OCI-LY1 (cell line): ENCODE data around the gene ADA.

Source experiments
- H2AFZ ChIP-seq: fragments of 200-600 bp; sonication (generic), shearing (Covaris generic); 2 replicates; pipeline ENCODE4 v1.6.0; 2014; ENCODE audit warnings: antibody characterized with exemption, mild to moderate bottlenecking, low read length
- H3F3A ChIP-seq: fragments of 200-600 bp; sonication (generic), shearing (Covaris generic); 2 replicates; pipeline ENCODE4 v1.6.0; 2014; ENCODE audit warnings: mild to moderate bottlenecking, antibody characterized with exemption, low read length, moderate library complexity; ENCODE audit not compliant: insufficient read depth
- H3K27ac ChIP-seq: fragments of 200-600 bp; sonication (generic); 2 replicates; pipeline ENCODE4 v1.5.1; 2014; ENCODE audit warnings: low read length, mixed run types, mild to moderate bottlenecking, low read depth; ENCODE audit not compliant: poor library complexity, severe bottlenecking
- H3K27me3 ChIP-seq: fragments of 200-600 bp; sonication (generic); 2 replicates; pipeline ENCODE4 v1.6.0; 2014; ENCODE audit warnings: antibody characterized with exemption, mild to moderate bottlenecking, low read length, moderate library complexity; ENCODE audit not compliant: insufficient read depth
- H3K36me3 ChIP-seq: fragments of 200-600 bp; sonication (generic); 2 replicates; pipeline ENCODE4 v1.6.1; 2014; ENCODE audit warnings: mild to moderate bottlenecking, antibody characterized with exemption, low read length, moderate library complexity, mixed read lengths; ENCODE audit not compliant: insufficient read depth
- H3K4me1 ChIP-seq: fragments of 200-600 bp; sonication (generic); 2 replicates; pipeline ENCODE4 v1.5.1; 2014; ENCODE audit warnings: mild to moderate bottlenecking, low read length, moderate library complexity; ENCODE audit not compliant: insufficient read depth, severe bottlenecking
- H3K4me2 ChIP-seq: fragments of 200-600 bp; sonication (generic), shearing (Covaris generic); 2 replicates; pipeline ENCODE4 v1.6.1; 2014; ENCODE audit warnings: low read length
- H3K4me3 ChIP-seq: fragments of 200-600 bp; sonication (generic); 2 replicates; pipeline ENCODE4 v1.5.1; 2014; ENCODE audit warnings: low read length, low read depth, mild to moderate bottlenecking, mixed read lengths; ENCODE audit not compliant: poor library complexity, severe bottlenecking
- H3K79me2 ChIP-seq: fragments of 200-600 bp; shearing (Covaris generic); 2 replicates; pipeline ENCODE4 v1.6.1; 2016; ENCODE audit warnings: mixed run types, low read length, mixed read lengths; ENCODE audit not compliant: insufficient read depth
- H3K9ac ChIP-seq: fragments of 200-600 bp; sonication (generic), shearing (Covaris generic); 2 replicates; pipeline ENCODE4 v1.6.1; 2014; ENCODE audit warnings: mild to moderate bottlenecking, low read length, mixed read lengths
- H3K9me2 ChIP-seq: fragments of 200-600 bp; sonication (generic), shearing (Covaris generic); 2 replicates; pipeline ENCODE4 v1.6.1; 2014; ENCODE audit warnings: low read depth, mild to moderate bottlenecking, low read length, mixed read lengths
- H3K9me3 ChIP-seq: fragments of 200-600 bp; shearing (Covaris generic); 2 replicates; pipeline ENCODE4 v1.6.1; 2014; ENCODE audit warnings: low read length, mixed read lengths
- H4K20me1 ChIP-seq: fragments of 200-600 bp; sonication (generic), shearing (Covaris generic); 2 replicates; pipeline ENCODE4 v1.6.0; 2016; ENCODE audit warnings: mild to moderate bottlenecking, low read length; ENCODE audit not compliant: insufficient read depth
- CTCF ChIP-seq: fragments of 200-600 bp; sonication (generic), shearing (Covaris generic); IDR thresholded peaks from 2 replicates; pipeline ENCODE4 v1.5.1; 2017; ENCODE audit warnings: mild to moderate bottlenecking, antibody characterized with exemption, low read length, moderate library complexity, mixed read lengths
- EZH2 ChIP-seq: fragments of 200-600 bp; sonication (generic), shearing (Covaris generic); IDR thresholded peaks from 2 replicates; pipeline ENCODE4 v1.8.0; 2017; ENCODE audit warnings: borderline replicate concordance, mixed run types, mild to moderate bottlenecking, antibody characterized with exemption, low read length, moderate library complexity, mixed read lengths

ADA gene

GRCh38 chr20:44694159-44694558 lies 42.7 kb upstream of the ADA start:
- Histone ChIP-seq H3K36me3 (no peaks in the 10 kb centered on the region), H3K27ac (no peak overlapping the region), H3K9me3 (no peaks in the 10 kb centered on the region), H4K20me1 (no peaks in the 10 kb centered on the region), H3K79me2 (no peaks in the 10 kb centered on the region), H3K9me2 (no peaks in the 10 kb centered on the region), H3K9ac (no peak overlapping the region), H3K27me3 (no peaks in the 10 kb centered on the region), H3K4me2 (no peak overlapping the region), H3F3A (no peaks in the 10 kb centered on the region), H3K4me3 (no peak overlapping the region), H3K4me1 (peaks cover 6% of the 10 kb centered on the region), H2AFZ (no peak overlapping the region)
- TF ChIP-seq EZH2 (no peak), CTCF (no peak)

- Histone ChIP-seq H3K27me3 (no peaks in the 10 kb centered on the region), H4K20me1 (no peaks in the 10 kb centered on the region), H3K4me2 (no peak overlapping the region), H3K9me3 (no peaks in the 10 kb centered on the region), H3K27ac (no peak overlapping the region), H3K36me3 (no peaks in the 10 kb centered on the region), H3K79me2 (no peaks in the 10 kb centered on the region), H3K9ac (no peak overlapping the region), H3K4me1 (peaks cover 3% of the 10 kb centered on the region), H2AFZ (no peak overlapping the region), H3K4me3 (no peak overlapping the region), H3F3A (no peaks in the 10 kb centered on the region), H3K9me2 (no peaks in the 10 kb centered on the region)
- no peak for TF ChIP-seq EZH2
- no peak for TF ChIP-seq CTCF
Observed at GRCh38 chr20:44693627-44694026, 42.1 kb upstream of the ADA start.

GRCh38 chr20:44692932-44693480 lies 41.5 kb upstream of the ADA start:
- no peaks in the 10 kb centered on the region for H3K36me3 ChIP-seq
- H2AFZ ChIP-seq = no peak overlapping the region
- H3K4me2 ChIP-seq = no peak overlapping the region
- H3K27ac ChIP-seq = no peak overlapping the region
- no peaks in the 10 kb centered on the region for H3K9me3 ChIP-seq
- H3K79me2 ChIP-seq = no peaks in the 10 kb centered on the region
- H3K4me1 ChIP-seq = no peaks in the 10 kb centered on the region
- no peaks in the 10 kb centered on the region for H3K27me3 ChIP-seq
- TF ChIP-seq CTCF = no peak
- no peak for TF ChIP-seq EZH2
- H3K4me3 ChIP-seq = no peak overlapping the region
- H3F3A ChIP-seq = no peaks in the 10 kb centered on the region
- H3K9me2 ChIP-seq = no peaks in the 10 kb centered on the region
- no peaks in the 10 kb centered on the region for H4K20me1 ChIP-seq
- no peak overlapping the region for H3K9ac ChIP-seq
